Hepatocyte (in vitro differentiated cells): ENCODE results near the gene QSOX2. TPM values are rescaled to one million over a fixed set of nuclear protein-coding genes. Genes with fewer than 3 reads are reported as not detected.

Source experiments
- DNase-seq: peaks from one replicate; pipeline ENCODE4 v3.0.0-alpha.2; 2016; ENCODE audit warnings: low spot score
- H2AFZ ChIP-seq: fragments of 200-600 bp; sonication (generic); 2 replicates; pipeline ENCODE4 v1.6.0; 2016; ENCODE audit warnings: antibody characterized with exemption, mild to moderate bottlenecking
- H3K27ac ChIP-seq: fragments of 200-600 bp; sonication (generic); 2 replicates; pipeline ENCODE4 v1.5.1; 2016; ENCODE audit warnings: mild to moderate bottlenecking
- H3K27me3 ChIP-seq: fragments of 200-600 bp; sonication (generic); 2 replicates; pipeline ENCODE4 v1.6.1; 2016
- H3K36me3 ChIP-seq: fragments of 200-600 bp; sonication (generic); replicated peaks from 2 replicates; pipeline ENCODE4 v1.5.1; 2016; ENCODE audit warnings: low read depth; ENCODE audit not compliant: insufficient read depth
- H3K4me1 ChIP-seq: fragments of 200-600 bp; sonication (generic); 2 replicates; pipeline ENCODE4 v1.5.1; 2016; ENCODE audit warnings: mild to moderate bottlenecking, moderate library complexity; ENCODE audit not compliant: insufficient read depth
- H3K4me2 ChIP-seq: fragments of 200-600 bp; sonication (generic); 2 replicates; pipeline ENCODE4 v1.6.0; 2016
- H3K4me3 ChIP-seq: fragments of 200-600 bp; sonication (generic); 2 replicates; pipeline ENCODE4 v1.5.1; 2016; ENCODE audit warnings: mild to moderate bottlenecking
- H3K79me2 ChIP-seq: fragments of 200-600 bp; sonication (generic); 2 replicates; pipeline ENCODE4 v1.6.0; 2017; ENCODE audit warnings: mild to moderate bottlenecking
- H3K9me2 ChIP-seq: fragments of 200-600 bp; sonication (generic); replicated peaks from 2 replicates; pipeline ENCODE4 v1.6.0; 2017; ENCODE audit warnings: mild to moderate bottlenecking; ENCODE audit not compliant: insufficient read depth
- H3K9me3 ChIP-seq: fragments of 200-600 bp; sonication (generic); 2 replicates; pipeline ENCODE4 v1.5.1; 2016; ENCODE audit warnings: low read depth, mild to moderate bottlenecking
- H4K20me1 ChIP-seq: fragments of 200-600 bp; sonication (generic); 2 replicates; pipeline ENCODE4 v1.6.0; 2016; ENCODE audit warnings: mild to moderate bottlenecking; ENCODE audit not compliant: insufficient read depth, poor library complexity, severe bottlenecking
- EZH2 ChIP-seq: fragments of 200-600 bp; sonication (generic); IDR thresholded peaks from 2 replicates; pipeline ENCODE4 v1.6.1; 2016; ENCODE audit warnings: antibody characterized with exemption, mild to moderate bottlenecking, borderline replicate concordance
- EZH2phosphoT487 ChIP-seq: fragments of 200-600 bp; sonication (generic); IDR thresholded peaks from one replicate; pipeline ENCODE4 v1.6.1; 2018; ENCODE audit warnings: antibody characterized with exemption, mild to moderate bottlenecking, low read depth, moderate library complexity; ENCODE audit not compliant: unreplicated experiment, severe bottlenecking
- WGBS: methylation state at CpG from one replicate; pipeline ENCODE4 v1.1.6; 2016; ENCODE audit warnings: low lambda C conversion rate; ENCODE audit errors: missing lambda C conversion rate; 5-methylcytosine and 5-hydroxymethylcytosine counted together
- polyA plus RNA-seq: library from polyadenylated mRNA; unstranded; fragments of >200 nt; fragmentation: Nextera tagmentation; extraction: Ambion mirVana; gene quantifications from 2 replicates; pipeline ENCODE4 v1.2.1, GENCODE V29; 2016
- total RNA-seq: library from RNA; depleted of rRNA; stranded (reverse); fragments of >200 nt; gene quantifications from 2 replicates; pipeline ENCODE4 v1.2.3, GENCODE V29; 2014
- TF ChIP-seq, protein P1 (sequence below): fragments of 200-600 bp; sonication (generic); IDR thresholded peaks from 2 replicates; pipeline ENCODE4 v1.5.1; 2016; ENCODE audit warnings: antibody characterized with exemption, mild to moderate bottlenecking; ENCODE audit not compliant: poor library complexity

Gene QSOX2
- total and polyA plus RNA-seq, 2 experiments from 2014 or later = 3.3 to 11.0 TPM

DNA sequence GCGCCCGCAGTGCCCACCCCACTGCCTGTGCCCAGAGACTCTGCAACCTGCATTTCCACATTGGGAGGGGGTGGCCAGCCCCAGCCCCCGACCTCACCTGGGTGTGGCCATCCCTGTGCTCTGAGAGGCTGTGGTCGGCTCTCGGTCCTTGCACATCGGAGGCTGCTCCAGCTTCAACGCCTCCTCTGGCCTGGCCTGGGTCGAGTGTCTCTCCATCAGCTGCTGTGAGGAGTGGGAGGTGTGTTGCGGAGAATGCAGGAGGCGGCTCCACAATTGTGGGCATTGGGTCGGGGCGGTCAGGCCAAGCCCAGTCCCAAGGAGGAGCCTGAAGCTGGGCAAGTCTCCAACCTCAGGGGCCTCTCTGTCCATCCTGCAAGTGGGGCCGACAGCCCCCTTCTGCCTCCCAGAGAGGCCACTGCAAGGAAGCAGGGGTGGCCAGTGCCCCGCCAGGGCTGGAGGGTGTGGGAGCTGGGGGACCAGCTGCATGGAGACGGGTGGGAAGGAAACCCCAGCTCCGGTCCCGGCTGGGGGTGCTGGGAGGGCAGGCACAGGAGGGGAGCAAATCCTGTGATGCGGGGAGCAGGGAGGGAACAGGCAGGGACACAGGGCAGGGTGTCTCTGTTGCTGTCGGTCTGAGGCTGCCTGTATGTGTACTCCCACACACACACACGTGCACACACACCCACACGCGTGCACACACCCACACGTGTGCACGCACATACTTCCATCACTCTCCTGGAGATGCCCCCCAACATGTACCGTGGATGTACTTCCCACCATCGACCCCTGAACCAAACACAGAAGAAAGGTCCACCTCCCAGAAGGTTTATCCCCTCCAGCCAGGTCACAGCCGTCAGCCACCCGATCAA is 29.4 kb upstream of the QSOX2 start:
- no peaks in the 10 kb centered on the region for H3K79me2 ChIP-seq
- no peak overlapping the region for H3K4me3 ChIP-seq
- WGBS = 88% methylated on average over 28 of the region's 28 CpGs
- H3K27ac ChIP-seq = no peak overlapping the region
- no peaks in the 10 kb centered on the region for H4K20me1 ChIP-seq
- no peaks in the 10 kb centered on the region for H3K9me2 ChIP-seq
- no peak overlapping the region for H3K4me2 ChIP-seq
- no peak for DNase-seq
- H3K36me3 ChIP-seq = no peaks in the 10 kb centered on the region
- TF ChIP-seq, protein P1, sequence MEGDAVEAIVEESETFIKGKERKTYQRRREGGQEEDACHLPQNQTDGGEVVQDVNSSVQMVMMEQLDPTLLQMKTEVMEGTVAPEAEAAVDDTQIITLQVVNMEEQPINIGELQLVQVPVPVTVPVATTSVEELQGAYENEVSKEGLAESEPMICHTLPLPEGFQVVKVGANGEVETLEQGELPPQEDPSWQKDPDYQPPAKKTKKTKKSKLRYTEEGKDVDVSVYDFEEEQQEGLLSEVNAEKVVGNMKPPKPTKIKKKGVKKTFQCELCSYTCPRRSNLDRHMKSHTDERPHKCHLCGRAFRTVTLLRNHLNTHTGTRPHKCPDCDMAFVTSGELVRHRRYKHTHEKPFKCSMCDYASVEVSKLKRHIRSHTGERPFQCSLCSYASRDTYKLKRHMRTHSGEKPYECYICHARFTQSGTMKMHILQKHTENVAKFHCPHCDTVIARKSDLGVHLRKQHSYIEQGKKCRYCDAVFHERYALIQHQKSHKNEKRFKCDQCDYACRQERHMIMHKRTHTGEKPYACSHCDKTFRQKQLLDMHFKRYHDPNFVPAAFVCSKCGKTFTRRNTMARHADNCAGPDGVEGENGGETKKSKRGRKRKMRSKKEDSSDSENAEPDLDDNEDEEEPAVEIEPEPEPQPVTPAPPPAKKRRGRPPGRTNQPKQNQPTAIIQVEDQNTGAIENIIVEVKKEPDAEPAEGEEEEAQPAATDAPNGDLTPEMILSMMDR = no peak
- TF ChIP-seq EZH2phosphoT487 (no peak), EZH2 (no peak)
- H3K9me3 ChIP-seq = no peaks in the 10 kb centered on the region
- peaks cover 14% of the 10 kb centered on the region for H3K27me3 ChIP-seq
- no peak overlapping the region for H2AFZ ChIP-seq
- no peaks in the 10 kb centered on the region for H3K4me1 ChIP-seq

DNA sequence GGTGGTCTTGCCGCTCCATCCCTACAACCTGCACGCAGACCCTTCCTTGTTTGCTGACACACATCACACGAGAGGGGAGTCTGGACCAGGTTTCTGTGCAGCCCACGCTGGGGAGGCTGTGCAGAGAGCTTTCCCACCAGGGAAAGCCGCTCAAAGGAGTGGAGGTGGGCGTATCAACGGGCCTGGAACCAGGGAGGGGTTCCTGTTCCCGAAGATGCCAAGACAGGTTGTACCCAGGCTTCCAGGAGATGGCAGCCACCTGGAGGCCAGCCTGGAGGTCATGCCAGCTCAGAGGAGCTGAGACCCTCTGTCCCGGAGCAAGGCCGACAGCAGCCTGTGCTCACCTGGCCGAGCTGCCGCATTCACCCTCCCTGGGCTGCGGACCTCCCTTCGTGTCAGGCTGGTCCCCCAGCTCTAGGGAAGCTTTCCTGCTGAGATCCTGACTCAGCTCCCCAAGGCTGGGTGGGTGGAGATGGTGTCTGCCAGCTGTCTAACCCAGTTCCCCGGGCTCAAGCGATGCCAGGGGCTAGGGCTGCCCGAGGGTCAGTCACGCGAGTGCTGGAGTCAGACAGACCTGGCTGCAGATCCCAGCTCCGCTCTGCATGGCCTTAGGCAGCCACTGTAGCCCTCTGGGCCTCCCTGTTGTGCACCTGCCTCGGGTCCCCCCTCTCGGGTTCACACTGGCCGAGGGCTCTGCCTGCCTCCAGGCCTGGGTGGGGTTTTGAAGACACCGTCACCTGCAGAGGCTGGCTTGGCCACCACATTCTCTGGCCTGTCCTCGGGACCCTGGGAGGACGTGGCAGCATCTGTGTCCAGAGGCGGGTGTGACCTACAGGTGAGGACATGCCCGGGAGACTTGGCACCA is 28.5 kb upstream of the QSOX2 start:
- H3K27me3 ChIP-seq = peaks cover 14% of the 10 kb centered on the region
- 90% methylated on average over 28 of the region's 28 CpGs for WGBS

DNA sequence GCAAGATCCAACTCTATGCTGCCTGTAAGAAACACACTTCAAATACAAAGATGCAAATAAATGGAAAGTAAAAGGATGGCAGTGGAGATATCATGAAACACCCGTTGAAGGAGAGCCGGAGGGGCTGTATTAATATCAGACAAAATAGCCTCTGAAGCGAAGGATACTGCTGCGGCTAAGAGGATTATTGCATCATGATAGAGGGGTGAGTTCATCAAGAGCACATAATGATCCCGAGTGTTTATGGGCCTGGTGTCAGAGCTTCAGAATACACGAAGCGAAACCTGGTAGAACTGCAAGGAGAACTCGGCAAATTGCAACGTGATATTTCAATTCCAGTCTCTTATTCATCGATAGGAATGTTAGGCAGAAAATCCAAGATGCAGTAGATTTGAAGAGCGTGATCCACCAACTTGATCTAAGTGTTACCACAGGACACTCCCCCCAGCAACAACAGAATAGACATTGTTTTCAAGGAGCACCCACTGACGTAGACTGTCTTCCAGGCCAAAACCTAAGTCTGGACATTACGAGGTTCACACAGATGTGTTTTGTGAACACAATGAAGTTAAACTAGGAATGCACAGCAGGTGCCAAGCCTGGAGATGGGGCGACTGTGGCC is 27.7 kb upstream of the QSOX2 start:
- H3K36me3 ChIP-seq = no peaks in the 10 kb centered on the region
- 87% methylated on average over 14 of the region's 14 CpGs for WGBS
- peaks cover 10% of the 10 kb centered on the region for H3K27me3 ChIP-seq
- no peak for TF ChIP-seq EZH2phosphoT487
- TF ChIP-seq, protein P1 = no peak
- TF ChIP-seq EZH2 = no peak
- H3K79me2 ChIP-seq = no peaks in the 10 kb centered on the region
- H3K4me2 ChIP-seq = no peak overlapping the region
- H2AFZ ChIP-seq = no peak overlapping the region
- H3K9me3 ChIP-seq = no peaks in the 10 kb centered on the region
- no peaks in the 10 kb centered on the region for H3K4me1 ChIP-seq
- H3K9me2 ChIP-seq = no peaks in the 10 kb centered on the region
- no peaks in the 10 kb centered on the region for H4K20me1 ChIP-seq
- no peak for DNase-seq
- H3K4me3 ChIP-seq = no peak overlapping the region
- H3K27ac ChIP-seq = no peak overlapping the region

More for the DNA sequence above, 28.5 kb upstream of the QSOX2 start:
- H3K79me2 ChIP-seq = no peaks in the 10 kb centered on the region
- TF ChIP-seq, protein P1 = no peak
- TF ChIP-seq EZH2phosphoT487 (no peak), EZH2 (no peak)
- no peak overlapping the region for H3K27ac ChIP-seq
- no peak overlapping the region for H3K4me2 ChIP-seq
- no peaks in the 10 kb centered on the region for H4K20me1 ChIP-seq
- no peaks in the 10 kb centered on the region for H3K4me1 ChIP-seq
- H3K4me3 ChIP-seq = no peak overlapping the region
- no peaks in the 10 kb centered on the region for H3K9me3 ChIP-seq
- no peaks in the 10 kb centered on the region for H3K36me3 ChIP-seq
- H2AFZ ChIP-seq = no peak overlapping the region
- DNase-seq = no peak
- no peaks in the 10 kb centered on the region for H3K9me2 ChIP-seq
